Lung (tissue), 12 donors: ENCODE results near the gene DOCK8. TPM values are rescaled to one million over a fixed set of nuclear protein-coding genes. Genes with fewer than 3 reads are reported as not detected.

Source experiments
- ATAC-seq: fragments of 200-7000 bp; cut with Tn5 transposase; one replicate; pipeline ENCODE4 v1.9.1; 2020; ENCODE audit warnings: moderate number of reproducible peaks; ENCODE audit not compliant: insufficient read depth, low FRiP score
- DNase-seq, 3 donors: peaks; one replicate each; pipeline ENCODE4 v3.0.0-alpha.2; 2013 to 2017
- H3K27ac ChIP-seq, 2 donors: one replicate each; pipeline ENCODE4 v1.5.1; 2013; ENCODE audit warnings: mild to moderate bottlenecking in 2 of 2, moderate library complexity in 2 of 2, control low read depth in 1 of 2, inconsistent platforms in 1 of 2, low read depth in 1 of 2, low read length in 1 of 2
- H3K27me3 ChIP-seq, 3 donors: one replicate each; pipeline ENCODE4 v1.5.1; 2013; ENCODE audit warnings: low read length in 2 of 3; ENCODE audit not compliant: control insufficient read depth in 3 of 3, insufficient read depth in 3 of 3
- H3K36me3 ChIP-seq, 4 donors: one replicate each; pipeline ENCODE4 v1.5.1; 2013; ENCODE audit warnings: low read length in 4 of 4, mild to moderate bottlenecking in 1 of 4, moderate library complexity in 1 of 4; ENCODE audit not compliant: control insufficient read depth in 4 of 4, insufficient read depth in 4 of 4
- H3K4me1 ChIP-seq, 5 donors: one replicate each; pipeline ENCODE4 v1.5.1; 2013; ENCODE audit warnings: low read length in 5 of 5, mild to moderate bottlenecking in 2 of 5, moderate library complexity in 1 of 5; ENCODE audit not compliant: control insufficient read depth in 5 of 5, insufficient read depth in 5 of 5
- H3K4me3 ChIP-seq: one replicate; pipeline ENCODE4 v1.5.1; 2013; ENCODE audit warnings: mild to moderate bottlenecking, control low read depth, moderate library complexity
- H3K9ac ChIP-seq, 2 donors: one replicate each; pipeline ENCODE4 v1.5.1; 2013; ENCODE audit warnings: low read length in 2 of 2, control low read depth in 1 of 2; ENCODE audit not compliant: insufficient read depth in 1 of 2
- H3K9me3 ChIP-seq, 4 donors: one replicate each; pipeline ENCODE4 v1.5.1; 2013; ENCODE audit warnings: low read length in 3 of 4, mild to moderate bottlenecking in 1 of 4, moderate library complexity in 1 of 4; ENCODE audit not compliant: control insufficient read depth in 4 of 4, insufficient read depth in 3 of 4
- WGBS, 2 donors: extraction: QIAGEN DNeasy Blood & Tissue Kit; methylation state at CpG; one replicate each; pipeline ENCODE4 v1.1.7; 2013; 5-methylcytosine and 5-hydroxymethylcytosine counted together
- polyA plus RNA-seq, 2 donors: library from polyadenylated mRNA; stranded (reverse); fragments of 200-250 nt; gene quantifications; one replicate each; pipeline ENCODE4 v1.2.1, GENCODE V29; 2013
- total RNA-seq, 2 donors: library from RNA; depleted of rRNA in 1 of 2; stranded (reverse); fragments of >200 nt in 1 of 2; gene quantifications; one replicate each; pipeline ENCODE4 v1.2.1, GENCODE V29; 2014 to 2021
- TF ChIP-seq, protein P1 (sequence below): IDR thresholded peaks from 2 replicates; pipeline ENCODE4 v1.5.1; 2012; ENCODE audit warnings: mild to moderate bottlenecking; ENCODE audit errors: control extremely low read depth, extremely low read depth
- donor health status: control.
- donor health status: control.
- donor health status: Bipolar disorder and iron deficiency.
- donor health status: healthy.
- donor health status: DM: yes; HTN: yes; CAD: no.

The DOCK8 gene
- total and polyA plus RNA-seq, 4 donors = 9.6 to 75.1 (median 27.3) TPM

DNA sequence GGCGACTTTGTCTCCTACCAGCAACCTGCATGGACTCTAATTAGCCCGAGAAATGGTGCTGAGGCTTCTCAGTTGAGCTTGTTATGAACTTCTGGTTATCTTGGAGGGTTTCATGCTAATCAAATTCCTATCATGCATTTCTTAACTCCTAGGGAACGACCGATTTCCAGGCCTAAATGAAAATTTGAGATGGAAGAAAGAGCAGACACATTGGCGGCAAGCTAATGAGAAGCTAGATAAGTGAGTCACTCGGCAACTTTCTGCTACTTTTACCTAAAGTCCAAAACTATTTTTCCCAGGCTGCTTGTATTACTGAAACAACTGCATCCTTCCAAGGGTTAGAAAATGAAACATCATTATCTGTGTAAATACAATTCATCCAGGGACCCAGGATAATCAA is 207.2 kb downstream of the DOCK8 start:
- DNase-seq (no peak), ATAC-seq (no peak)
- Histone ChIP-seq H3K9me3 (no peaks in the 10 kb centered on the region), H3K9ac (no peak overlapping the region), H3K4me1 (peaks cover 0 to 13% (median 6%) of the 10 kb centered on the region in 5 donors), H3K36me3 (peaks cover 0 to 3% (median 0%) of the 10 kb centered on the region in 4 donors), H3K27ac (no peak overlapping the region), H3K4me3 (no peak overlapping the region), H3K27me3 (no peaks in the 10 kb centered on the region)
- WGBS, 2 donors = 92 to 97% methylated on average over 6 of the region's 6 CpGs
- TF ChIP-seq, protein P1, sequence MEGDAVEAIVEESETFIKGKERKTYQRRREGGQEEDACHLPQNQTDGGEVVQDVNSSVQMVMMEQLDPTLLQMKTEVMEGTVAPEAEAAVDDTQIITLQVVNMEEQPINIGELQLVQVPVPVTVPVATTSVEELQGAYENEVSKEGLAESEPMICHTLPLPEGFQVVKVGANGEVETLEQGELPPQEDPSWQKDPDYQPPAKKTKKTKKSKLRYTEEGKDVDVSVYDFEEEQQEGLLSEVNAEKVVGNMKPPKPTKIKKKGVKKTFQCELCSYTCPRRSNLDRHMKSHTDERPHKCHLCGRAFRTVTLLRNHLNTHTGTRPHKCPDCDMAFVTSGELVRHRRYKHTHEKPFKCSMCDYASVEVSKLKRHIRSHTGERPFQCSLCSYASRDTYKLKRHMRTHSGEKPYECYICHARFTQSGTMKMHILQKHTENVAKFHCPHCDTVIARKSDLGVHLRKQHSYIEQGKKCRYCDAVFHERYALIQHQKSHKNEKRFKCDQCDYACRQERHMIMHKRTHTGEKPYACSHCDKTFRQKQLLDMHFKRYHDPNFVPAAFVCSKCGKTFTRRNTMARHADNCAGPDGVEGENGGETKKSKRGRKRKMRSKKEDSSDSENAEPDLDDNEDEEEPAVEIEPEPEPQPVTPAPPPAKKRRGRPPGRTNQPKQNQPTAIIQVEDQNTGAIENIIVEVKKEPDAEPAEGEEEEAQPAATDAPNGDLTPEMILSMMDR = no peak

DNA sequence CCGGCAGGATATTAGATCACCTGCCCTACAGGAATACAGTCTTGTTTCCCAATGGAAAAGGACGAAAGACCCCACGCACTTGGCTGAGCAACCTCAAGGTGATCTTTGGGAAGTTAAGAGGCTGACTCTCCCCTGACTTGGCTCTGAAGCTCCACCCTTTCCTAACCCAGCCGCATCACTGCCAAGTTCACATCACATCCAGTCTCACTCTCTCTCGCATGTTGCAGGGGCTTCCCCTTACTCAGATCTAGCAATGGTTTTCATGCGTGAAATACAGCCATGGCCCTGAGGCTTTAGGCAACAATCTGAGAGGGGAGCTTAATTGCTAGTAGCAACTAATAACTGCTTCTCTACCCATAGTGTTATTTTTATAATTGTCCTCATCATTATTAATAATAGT is 211.6 kb downstream of the DOCK8 start:
- Histone ChIP-seq H3K36me3 (peaks cover 0 to 3% (median 0%) of the 10 kb centered on the region in 4 donors), H3K27ac (no peak overlapping the region), H3K9me3 (no peaks in the 10 kb centered on the region), H3K27me3 (no peaks in the 10 kb centered on the region), H3K4me1 (no peaks in the 10 kb centered on the region), H3K9ac (no peak overlapping the region), H3K4me3 (no peak overlapping the region)
- TF ChIP-seq, protein P1 = no peak
- DNase-seq (no peak), ATAC-seq (no peak)
- WGBS, 2 donors = 89 to 94% methylated on average over 6 of the region's 6 CpGs

DNA sequence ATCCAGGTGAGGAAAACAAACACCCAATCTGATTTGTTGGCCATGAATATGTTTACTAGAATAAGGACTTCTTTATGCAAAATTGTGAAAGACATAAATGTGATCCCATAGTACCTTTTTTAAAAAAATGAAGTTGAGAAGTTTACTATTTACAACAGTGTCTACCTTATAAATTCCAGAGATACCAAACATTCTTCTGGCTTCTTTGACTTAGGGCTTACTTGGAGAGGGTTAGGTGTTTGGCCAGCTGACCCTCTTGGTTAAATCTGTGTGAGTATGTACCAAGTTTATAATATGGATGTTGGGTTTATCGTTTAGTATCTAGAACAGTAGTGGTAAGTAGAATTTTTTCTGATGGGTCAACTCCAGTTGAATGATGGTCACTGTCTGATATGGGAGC is 212.3 kb downstream of the DOCK8 start:
- Histone ChIP-seq H3K27me3 (no peaks in the 10 kb centered on the region), H3K36me3 (peaks cover 0 to 3% (median 0%) of the 10 kb centered on the region in 4 donors)
- ATAC-seq = no peak

More for the DNA sequence above, 212.3 kb downstream of the DOCK8 start:
- Histone ChIP-seq H3K9ac (no peak overlapping the region), H3K4me3 (no peak overlapping the region), H3K4me1 (no peaks in the 10 kb centered on the region), H3K27ac (no peak overlapping the region), H3K9me3 (no peaks in the 10 kb centered on the region)
- WGBS, 2 donors = 59 to 73% methylated on average over 1 of the region's 1 CpG
- TF ChIP-seq, protein P1 = no peak
- no peak for DNase-seq
